Right renal pelvis (tissue), 4 donors: Measurements from ENCODE around the gene PPP6R3. TPM values are rescaled to one million over a fixed set of nuclear protein-coding genes. Genes with fewer than 3 reads are reported as not detected.

Experiments used
- DNase-seq, 4 donors: peaks; one replicate each; pipeline ENCODE4 v3.0.0-alpha.2; 2013; ENCODE audit warnings: low read depth in 4 of 4, low spot score in 3 of 4, missing footprints in 1 of 4
- polyA plus RNA-seq, 4 donors: library from polyadenylated mRNA; unstranded; fragments of 120-200 nt; gene quantifications; one replicate each; pipeline ENCODE4 v1.2.1, GENCODE V29; 2013; ENCODE audit not compliant: insufficient read length in 4 of 4

The PPP6R3 gene
- 100 to 1,000 TPM in 2 of 4 donors, 10 to 100 TPM in 2; 82.7 to 109 (median 101) TPM for polyA plus RNA-seq

GRCh38 chr11:68460741-68461574 is at the start of gene PPP6R3:
TSS of gene PPP6R3 (plus strand) at chr11:68460752. CDS start at chr11:68537665, 76,913 bp downstream.
- DNase-seq, result peak; percentile 37 to 45 (median 40)

GRCh38 chr11:68411501-68411991 is 49.0 kb upstream of the PPP6R3 start:
- no peak for DNase-seq

- peak in 1 of 4 donors; percentile 18 for DNase-seq
Measured at GRCh38 chr11:68412593-68413475, 47.7 kb upstream of the PPP6R3 start.

- no peak for DNase-seq
Measured at GRCh38 chr11:68413591-68413999, 47.0 kb upstream of the PPP6R3 start.

- no peak for DNase-seq
Measured at GRCh38 chr11:68414496-68415221, 45.9 kb upstream of the PPP6R3 start.

- DNase-seq, result no peak
Measured at GRCh38 chr11:68416070-68416578, 44.4 kb upstream of the PPP6R3 start.

- no peak for DNase-seq
Measured at GRCh38 chr11:68418648-68419047, 41.9 kb upstream of the PPP6R3 start.

GRCh38 chr11:68420171-68420570 is 40.4 kb upstream of the PPP6R3 start:
- no peak for DNase-seq

- no peak for DNase-seq
Measured at GRCh38 chr11:68423481-68423880, 37.1 kb upstream of the PPP6R3 start.

GRCh38 chr11:68424101-68424632 is 36.4 kb upstream of the PPP6R3 start:
- DNase-seq, result no peak

- DNase-seq, result no peak
Measured at GRCh38 chr11:68424981-68425865, 35.3 kb upstream of the PPP6R3 start.

- DNase-seq, result no peak
Measured at GRCh38 chr11:68425866-68426380, 34.6 kb upstream of the PPP6R3 start.

GRCh38 chr11:68429661-68430060 is 30.9 kb upstream of the PPP6R3 start:
- DNase-seq, result no peak

GRCh38 chr11:68430384-68430783 is 30.2 kb upstream of the PPP6R3 start:
- DNase-seq, result no peak

- DNase-seq, result no peak
Measured at GRCh38 chr11:68430801-68431200, 29.8 kb upstream of the PPP6R3 start.

GRCh38 chr11:68431984-68432645 is 28.4 kb upstream of the PPP6R3 start:
- DNase-seq, result no peak

GRCh38 chr11:68432874-68433273 is 27.7 kb upstream of the PPP6R3 start:
- DNase-seq, result no peak

GRCh38 chr11:68433541-68433940 is 27.0 kb upstream of the PPP6R3 start:
- DNase-seq, result no peak
